Spleen (tissue), 7 donors: ENCODE data around the gene FCGR2B.

Source experiments
- CTCF ChIP-seq, 11 experiments: fragments of 200-600 bp in 7 of 11; fragments of 450-650 bp in 4 of 11; sonication (generic) in 4 of 11; IDR thresholded peaks in 8 of 11; conservative IDR thresholded peaks in 3 of 11; 1 replicate in 7 of 11; 2 replicates in 4 of 11; pipeline versions ENCODE4 v1.4.0 to v1.8.0; 2016 to 2021; ENCODE audit warnings: antibody characterized with exemption in 11 of 11, inconsistent platforms in 4 of 11, mild to moderate bottlenecking in 1 of 11
- POLR2A ChIP-seq, 3 donors: fragments of 450-650 bp; IDR thresholded peaks; one replicate each; pipeline ENCODE4 v1.5.1; 2017; ENCODE audit warnings: antibody characterized with exemption in 3 of 3, mild to moderate bottlenecking in 1 of 3
- POLR2AphosphoS5 ChIP-seq, 3 donors: sonication (generic); formaldehyde crosslinking; IDR thresholded peaks; one replicate each; pipeline ENCODE4 v1.5.1; 2017; ENCODE audit warnings: antibody characterized with exemption in 3 of 3
- donor health status: DM: no; HTN: no; CAD: no; lungs with moderate emphysema.
- donor health status: DM: no; HTN: no; CAD: no.
- donor health status: DM: no; HTN: no; CAD: no.

- TF ChIP-seq POLR2A (IDR thresholded peaks at IDR 0.05) (no peak), CTCF (IDR thresholded peaks at IDR 0.05 in 8 of 11, conservative IDR thresholded peaks at IDR 0.05 in 3 of 11) (no peak), POLR2AphosphoS5 (IDR thresholded peaks at IDR 0.05) (no peak)
These were observed 31.9 kb upstream of the FCGR2B start, which contains the start of gene FCGR3B for GRCh38 chr1:161631076-161631475.
